HG02884 (cell line): Measurements from ENCODE around the gene CLMP.

Experiments used
- ATAC-seq: cut with Tn5 transposase; IDR thresholded peaks from one replicate; pipeline ENCODE4 v1.9.1; 2021; ENCODE audit warnings: mild to moderate bottlenecking, moderate library complexity; ENCODE audit not compliant: unreplicated experiment

The CLMP gene, protein sequence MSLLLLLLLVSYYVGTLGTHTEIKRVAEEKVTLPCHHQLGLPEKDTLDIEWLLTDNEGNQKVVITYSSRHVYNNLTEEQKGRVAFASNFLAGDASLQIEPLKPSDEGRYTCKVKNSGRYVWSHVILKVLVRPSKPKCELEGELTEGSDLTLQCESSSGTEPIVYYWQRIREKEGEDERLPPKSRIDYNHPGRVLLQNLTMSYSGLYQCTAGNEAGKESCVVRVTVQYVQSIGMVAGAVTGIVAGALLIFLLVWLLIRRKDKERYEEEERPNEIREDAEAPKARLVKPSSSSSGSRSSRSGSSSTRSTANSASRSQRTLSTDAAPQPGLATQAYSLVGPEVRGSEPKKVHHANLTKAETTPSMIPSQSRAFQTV

DNA sequence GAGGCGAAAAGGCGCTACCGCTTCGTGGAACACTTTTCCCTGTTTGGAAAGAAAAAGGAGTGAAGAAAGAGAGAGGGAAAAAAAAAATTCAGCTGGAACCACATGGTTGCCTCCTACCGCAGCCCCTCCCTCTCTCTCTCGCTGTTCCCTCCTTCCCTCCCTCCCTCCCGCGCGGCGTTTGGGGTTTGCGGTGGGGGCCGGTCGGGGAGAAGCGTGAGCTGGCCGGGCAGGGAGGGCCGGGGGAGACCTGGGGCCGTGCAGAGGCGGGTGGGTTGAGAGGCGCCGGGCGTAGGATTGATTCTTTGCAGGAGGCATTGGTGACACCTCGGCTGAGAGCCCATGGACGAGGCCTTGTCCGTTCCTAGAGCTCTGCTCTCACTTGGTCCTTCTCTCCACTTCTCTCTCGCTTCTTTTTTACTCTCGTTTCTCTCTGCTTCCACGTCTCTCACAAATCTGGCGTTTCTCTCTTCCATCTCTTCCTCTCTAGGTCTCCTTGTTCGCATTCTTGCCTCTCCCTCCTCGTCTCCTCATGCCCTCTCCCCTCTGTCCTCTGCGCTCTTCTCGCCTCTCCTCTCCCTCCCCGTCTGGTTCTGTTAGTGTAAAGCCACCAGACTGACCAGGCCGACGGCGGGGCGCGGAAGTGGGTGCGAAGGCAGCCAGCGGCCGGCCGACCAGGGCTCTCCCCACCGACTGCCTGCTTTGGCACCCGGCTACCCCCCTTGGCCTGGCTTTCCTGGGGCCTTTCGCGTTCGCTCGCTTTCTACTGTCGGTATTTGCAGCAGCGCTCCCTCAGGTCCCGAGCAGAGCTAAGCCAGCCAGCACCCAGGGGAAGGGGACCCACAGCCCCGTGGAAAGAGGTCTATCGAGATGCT, at the start of gene CLMP:
Gene CLMP (minus strand): TSS at position 61 of the 872 bp plus-strand sequence. CDS start 308 bp downstream, outside the sequence.
- ATAC-seq, result no peak

DNA sequence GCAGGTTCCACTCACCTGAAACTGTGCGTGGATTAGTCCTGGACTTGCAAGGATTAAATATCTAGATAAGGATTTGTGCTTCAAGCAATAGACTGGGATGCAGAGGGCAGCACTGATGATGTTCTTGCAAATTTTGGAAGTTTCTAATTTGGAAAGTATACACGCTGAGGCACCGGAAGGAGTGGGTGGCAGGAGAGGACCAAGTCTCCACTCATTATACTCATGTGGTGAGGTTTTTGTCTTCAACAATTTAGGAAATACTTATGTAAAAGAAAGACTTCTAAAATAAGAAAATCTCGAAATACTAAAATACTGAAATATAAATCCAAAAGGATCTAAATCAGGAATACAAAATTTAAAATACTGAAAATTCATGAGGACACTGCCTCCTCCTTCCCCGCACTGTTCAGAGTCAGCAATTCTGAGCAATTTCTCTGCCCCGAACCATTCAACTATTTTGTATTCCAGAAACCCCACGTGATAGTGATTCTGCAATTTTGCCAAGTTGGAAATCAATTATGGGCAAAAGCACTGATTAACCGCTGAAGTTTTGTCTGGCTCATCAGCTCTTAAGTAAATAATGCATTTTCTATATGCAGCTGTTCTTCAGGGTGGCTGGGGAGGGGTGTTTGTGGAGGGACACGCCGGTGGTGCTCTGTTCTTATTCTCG, 47.0 kb upstream of the CLMP start:
- no peak for ATAC-seq

DNA sequence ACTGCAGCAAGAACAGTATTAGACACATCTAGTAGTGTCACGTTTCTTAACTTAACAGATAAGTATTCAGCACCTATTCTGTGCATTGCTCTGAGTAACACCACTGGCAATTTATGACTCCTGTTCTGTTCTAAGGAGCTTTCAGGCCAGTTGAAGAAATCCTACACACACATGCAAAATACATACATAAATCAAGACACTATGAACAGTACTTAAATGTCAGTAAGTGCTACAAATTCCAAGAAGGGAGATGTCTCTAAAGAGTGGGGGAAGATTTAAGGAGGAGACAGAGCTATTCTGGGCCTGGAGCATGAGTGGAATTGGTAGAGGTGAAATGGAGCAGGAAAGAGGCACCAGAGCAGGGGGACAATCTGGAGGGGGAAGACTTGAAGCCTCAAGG, 46.2 kb upstream of the CLMP start:
- no peak for ATAC-seq

DNA sequence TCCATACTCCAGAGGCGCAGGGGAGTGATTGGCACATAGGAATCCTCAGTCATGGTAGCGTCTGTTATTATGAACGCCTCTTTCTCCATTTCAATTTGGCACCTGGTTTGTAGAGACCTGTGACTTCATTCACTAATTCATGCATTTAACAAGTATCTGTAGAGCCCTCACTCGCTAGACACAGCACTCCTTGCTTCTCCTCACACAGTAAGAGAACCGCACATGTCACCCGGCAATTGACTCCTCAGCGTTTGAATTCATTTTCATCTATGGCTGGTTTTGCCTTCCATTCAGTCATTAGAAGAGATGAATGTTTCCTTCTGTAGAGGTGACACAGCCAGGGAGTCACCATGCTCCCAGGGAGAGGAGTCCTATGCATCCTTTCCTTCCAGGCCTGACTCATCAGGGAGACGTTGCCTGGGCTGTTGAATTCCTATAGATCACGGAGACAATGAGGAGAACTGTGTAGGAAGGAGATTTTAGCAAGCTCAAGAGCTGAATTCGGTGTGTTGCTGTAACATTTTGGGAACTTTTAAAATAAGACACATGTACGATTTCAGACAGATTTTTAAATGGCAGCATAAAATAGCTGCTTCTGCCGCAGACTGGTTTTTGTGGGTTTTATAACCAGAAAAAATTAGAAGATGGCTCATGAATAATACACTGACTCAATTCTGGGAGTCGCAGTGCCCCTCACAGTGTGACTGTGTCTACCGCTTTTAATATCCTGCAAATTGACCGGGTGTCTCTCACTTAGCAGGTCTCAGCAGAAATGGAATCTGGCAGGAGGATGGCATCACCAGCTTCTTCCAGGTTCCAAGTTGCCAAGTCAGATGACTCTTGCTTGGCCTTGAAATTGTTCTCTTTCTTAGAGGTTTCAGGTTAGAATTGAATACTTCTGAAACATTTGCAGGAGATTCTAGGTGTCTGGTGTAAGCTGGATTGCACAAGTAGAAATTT, 44.4 kb upstream of the CLMP start:
- no peak for ATAC-seq

DNA sequence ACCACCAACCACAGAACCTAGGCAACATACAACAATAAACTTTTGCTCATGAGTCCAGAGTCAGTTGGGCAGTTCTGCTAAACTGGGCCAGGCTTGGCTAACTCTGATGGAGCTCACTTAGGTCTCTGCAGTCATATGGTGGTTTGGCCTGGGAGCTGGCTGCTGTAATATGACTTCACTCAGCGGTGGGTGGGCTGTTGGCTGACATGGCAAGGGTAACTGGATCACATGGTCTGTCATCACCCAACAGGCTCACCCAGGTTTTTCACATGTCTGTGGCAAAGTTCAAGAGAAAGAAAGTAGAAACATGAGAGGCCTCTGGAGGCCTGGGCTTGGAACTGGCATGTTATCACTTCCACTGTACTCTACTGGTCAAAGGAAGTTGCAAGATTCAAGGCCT, 43.2 kb upstream of the CLMP start:
- no peak for ATAC-seq

DNA sequence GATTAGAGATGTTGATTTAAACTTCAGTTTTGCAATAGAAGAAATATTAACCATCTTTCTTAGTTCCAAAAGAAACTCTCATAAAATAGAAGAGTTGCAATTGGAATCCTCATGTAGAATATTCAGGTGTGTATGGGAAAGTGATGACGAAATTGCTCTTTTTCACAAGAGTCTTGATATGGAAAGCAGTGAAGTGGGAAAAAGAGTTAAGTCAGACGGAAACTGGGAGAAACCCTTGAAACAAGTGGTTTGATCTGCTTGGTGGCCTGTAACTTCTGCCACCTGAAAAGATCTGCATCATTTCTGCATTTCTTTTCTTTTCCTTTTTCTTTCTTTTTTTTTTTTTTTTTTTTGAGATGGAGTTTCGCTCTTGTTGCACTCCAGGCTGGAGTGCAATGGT, 41.8 kb upstream of the CLMP start:
- no peak for ATAC-seq

DNA sequence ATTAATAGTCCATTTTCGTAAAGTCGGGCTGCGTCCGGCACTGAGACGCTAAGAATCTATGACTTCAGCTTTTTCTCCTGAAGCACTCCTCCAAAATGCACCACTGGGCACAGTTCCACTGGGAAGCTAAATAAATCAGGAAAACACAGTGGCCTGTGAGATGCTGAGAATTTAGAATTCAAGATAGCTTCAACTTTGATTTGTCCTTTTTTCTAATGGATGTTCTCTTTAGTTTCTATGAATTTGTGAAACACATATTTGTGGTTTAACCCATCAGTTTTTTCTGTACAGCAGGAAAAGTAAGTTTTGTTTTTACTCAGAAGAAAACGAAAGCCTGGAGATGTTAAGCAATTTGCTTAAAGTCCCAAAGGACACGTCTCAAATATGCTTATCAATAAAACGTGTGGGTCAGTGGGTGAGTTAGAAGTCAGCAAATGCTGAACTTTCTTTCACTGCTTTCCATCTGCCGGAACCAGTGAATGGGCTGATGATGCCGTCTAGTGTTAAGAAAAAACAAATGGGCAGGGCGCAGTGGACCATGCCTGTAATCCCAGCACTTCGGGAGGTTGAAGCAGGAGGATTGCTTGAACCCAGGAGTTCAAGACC, 40.7 kb upstream of the CLMP start:
- ATAC-seq, result no peak

DNA sequence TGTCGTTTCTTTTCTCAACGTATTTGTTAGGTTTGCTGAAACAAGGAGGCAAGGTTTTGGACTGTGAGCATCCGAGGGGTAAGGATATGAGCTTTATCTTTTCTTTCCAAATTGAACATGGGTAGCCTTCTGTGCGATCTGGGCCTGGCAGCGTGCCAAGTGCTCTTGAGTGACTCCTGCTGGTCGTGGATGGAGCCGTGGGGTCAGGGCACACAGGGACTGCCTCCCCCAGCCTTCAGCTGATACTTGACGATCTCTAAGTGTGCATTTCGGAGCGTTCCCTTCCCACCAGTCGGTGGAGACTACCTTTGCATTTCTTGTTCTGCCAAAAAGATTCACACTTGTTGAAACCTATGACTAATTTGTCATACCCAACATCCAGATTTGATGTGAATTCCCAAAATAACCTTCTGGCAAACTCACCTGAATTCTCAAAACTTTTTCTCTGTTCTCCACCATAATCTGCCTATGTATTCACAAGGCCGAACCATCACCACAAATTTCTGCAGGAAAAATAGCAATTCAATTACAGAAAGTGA, 40.1 kb upstream of the CLMP start:
- no peak for ATAC-seq

DNA sequence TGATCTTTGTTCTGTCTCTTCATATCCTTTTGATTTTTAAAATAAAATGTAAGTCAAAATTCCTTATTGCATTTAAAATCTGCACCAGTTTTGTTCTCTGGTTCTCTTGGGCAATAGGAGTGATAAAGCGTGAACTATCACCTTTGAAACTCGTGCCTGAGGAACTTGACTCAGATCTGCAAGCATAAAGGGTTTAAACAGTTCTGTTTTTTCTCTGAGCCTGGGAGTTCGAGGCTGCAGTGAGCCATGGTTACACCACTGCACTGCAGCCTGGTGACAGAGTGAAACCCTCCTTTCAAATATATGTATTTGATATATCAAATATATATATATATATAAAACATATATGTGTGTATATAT, 38.9 kb upstream of the CLMP start:
- ATAC-seq, result no peak

DNA sequence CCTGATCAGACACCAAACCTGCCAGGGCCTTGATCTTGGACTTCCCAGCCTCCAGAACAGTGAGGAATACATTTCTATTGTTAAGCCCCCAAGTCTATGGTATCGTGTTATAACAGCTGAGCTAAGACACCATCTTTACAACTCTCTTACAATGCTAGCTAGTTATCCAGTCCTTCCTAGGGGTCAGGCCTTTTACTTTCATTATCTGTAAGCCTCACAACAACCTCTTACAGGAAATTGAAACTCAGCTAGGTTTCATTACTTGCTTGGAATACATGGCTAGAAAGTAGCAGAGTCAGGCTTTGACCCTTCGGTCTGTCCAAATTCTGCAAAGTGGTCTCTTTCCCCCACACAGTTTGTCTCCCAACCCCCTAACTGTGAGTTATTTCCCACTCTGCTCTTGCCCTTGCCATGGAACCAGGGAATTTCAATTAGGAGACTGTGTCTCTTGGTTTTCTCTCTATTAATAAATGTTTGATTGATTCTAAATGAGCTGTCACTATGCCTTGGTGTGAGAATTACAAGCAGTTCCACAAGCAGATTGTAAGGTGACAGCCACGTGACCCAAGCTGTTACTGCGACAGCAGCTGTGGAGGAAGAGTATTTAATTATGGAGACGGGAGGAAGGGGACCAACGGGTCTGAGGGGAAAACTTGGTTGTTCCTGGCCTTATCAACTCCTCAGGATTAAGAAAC, 38.4 kb upstream of the CLMP start:
- ATAC-seq, result peak; percentile 93

DNA sequence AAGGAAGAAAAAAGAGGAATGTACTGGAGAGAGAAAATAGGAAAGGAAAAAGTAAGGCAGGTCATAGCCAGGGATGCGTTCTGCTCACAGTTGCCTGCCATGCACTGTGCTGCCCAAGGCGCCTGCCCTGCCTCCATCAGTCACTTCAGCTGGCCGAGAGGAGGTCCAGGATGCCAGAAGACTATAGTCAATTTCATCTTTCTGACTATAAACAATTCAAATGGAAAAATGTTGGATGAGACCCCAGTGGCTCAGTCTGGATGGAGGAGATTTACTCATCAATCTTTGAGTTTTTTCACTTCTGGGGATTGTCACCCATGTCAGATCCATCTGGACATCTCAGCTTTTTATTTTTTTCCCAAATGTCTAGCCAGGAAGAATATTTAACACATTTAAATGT, 36.7 kb upstream of the CLMP start:
- no peak for ATAC-seq

DNA sequence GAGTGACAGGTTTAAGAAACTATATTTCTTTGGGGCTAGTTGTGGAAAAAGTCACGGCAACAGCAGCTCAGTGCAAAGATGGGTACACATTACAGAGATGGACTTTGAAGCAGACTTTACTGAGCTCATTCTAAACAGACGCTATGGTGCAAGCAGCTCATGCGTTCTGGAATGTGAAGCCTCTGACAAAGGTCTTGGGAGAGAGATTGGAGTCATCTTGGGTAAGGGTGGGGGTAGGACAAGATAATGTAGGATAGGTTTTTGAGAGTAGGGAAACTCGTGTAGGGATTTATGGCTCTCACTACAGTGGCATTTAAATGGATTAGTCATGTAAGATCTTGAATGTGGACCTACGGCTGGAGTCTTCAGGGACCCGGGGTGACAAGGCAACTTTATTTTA, 36.2 kb upstream of the CLMP start:
- ATAC-seq, result no peak

DNA sequence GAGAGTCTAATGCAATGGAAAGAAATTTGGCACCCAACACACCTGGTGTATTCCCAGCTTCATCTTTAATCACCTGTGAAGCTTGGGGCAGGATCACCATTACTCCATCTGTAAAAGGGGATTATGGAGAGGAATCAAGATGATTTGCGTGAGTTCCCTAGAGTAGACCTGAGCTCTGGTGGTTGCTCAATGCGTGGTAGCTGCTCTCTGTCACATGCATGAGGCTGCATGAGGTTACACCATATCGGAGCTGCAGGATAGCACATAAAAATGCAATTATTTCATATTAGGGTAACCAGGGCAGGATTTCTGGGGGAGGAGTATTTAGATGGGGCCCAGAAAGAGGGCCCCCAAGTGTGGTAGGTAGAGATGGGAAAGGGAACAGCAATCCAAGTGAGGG, 35.3 kb upstream of the CLMP start:
- no peak for ATAC-seq

DNA sequence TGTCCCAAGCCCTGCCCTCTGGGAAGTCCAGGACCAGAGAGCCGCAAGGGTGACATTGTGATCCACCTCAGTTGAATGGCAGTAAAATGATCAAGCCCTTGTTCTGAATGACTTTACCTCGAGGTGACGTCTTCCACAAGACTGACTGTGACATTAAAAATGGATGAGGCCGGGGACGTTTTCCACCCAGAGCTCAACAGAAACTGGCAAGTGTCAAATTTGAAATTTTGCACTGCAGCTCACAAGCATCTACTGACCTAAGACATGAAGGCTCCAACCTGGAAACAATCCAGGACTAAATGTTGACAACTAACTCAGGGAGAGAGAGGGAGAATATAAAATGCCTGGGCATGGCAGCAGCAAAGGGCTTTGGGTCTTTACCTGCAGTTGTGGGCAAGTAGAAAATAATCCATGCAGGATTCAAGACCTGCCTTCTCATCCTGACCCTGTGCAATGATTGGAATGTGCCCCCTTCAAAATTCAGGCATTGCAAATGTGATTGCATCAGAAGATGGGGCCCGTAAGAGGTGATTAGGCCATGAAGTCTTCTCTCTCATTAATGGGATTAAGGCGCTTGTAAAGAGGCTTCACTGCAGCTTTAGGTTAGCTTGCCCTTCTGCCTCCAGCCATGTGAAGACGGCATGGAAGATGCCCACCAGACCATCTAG, 33.6 kb upstream of the CLMP start:
- ATAC-seq, result no peak

DNA sequence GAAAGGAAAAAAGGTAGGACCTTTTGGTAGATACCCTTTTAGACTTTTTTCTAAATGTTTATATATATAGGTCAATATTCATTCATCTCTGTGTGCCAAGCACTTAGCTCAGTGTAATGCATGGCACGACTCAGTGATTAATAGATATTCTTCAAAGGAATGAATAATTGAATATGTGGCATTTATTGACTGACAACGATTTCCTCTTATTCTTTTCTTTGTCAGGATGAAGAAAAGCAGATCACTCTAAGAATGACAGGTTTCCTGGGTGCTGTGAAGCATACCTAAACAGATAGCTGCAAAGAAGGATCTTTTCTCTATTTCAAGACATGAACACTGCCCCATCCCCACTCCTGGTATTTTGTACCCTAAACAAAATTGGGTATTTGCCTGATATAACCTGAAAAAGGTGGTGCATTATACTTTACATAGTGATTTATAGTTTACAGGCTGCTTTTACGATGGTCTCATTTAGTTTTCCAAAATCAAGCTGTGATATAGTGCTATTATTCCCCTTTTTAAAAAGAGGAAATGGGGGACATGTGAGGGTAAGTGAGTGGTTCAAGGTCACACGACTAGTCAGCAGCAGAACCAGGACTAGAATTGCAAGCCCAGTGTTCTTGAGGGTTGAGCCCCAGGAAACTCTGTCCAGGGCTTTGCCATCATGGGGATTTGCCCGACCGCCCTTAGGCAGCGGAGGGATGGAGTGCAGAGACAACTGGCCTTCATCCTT, 32.9 kb upstream of the CLMP start:
- ATAC-seq, result no peak

DNA sequence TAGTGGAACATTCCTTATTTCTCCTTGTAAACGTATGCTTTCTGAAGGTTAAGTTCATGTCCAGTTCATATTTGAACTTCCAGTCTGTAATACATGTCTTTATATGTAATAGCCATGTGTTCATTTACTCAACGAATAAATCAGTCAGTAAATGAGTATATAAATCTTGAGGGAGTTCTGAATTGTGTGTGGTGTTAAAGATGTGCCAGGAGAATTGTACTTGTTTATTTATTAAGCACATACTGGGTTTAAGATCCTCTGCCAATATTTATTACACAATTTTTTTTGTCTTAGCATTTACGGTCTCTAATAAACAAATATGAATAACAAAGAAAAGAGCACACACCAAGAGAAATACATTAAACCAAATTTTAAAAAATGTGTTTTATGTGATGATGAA, 26.5 kb upstream of the CLMP start:
- ATAC-seq, result no peak

DNA sequence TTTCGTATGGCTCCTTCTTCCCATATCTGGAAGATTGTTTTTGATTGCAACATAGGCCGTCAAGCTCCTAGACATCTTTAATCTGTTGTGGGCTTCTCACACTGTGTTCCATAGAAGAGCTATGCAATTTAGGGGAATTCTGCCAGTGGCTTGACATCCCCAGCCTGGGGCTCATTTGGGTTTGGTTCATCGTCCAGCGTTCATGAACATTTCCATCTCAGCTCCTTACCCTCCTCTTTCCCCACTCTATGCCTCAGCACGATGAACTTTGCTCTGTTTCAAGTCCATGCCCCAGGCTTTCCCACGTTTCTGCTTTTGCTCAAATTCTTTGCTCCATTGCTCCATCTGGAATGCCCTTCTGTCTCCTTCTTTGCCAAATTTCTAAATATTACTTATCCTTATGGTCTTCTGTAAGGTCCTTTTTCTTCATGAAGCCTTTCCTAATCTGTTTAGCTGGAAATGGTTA, 26.1 kb upstream of the CLMP start:
- no peak for ATAC-seq
